Neutrophil (primary cell): Measurements from ENCODE around the gene MUC3A.
"Not testable (repeated sequence)": the region's sequence is repeated elsewhere in the genome, so short reads cannot be mapped to it uniquely, and the experiment has no call there.

Source experiments
- H3K27ac ChIP-seq: fragments of 200-600 bp; sonication (generic); 2 replicates; pipeline ENCODE4 v1.5.1; 2016; ENCODE audit warnings: mild to moderate bottlenecking, moderate library complexity
- H3K27me3 ChIP-seq: fragments of 200-600 bp; sonication (generic); 2 replicates; pipeline ENCODE4 v1.6.0; 2016; ENCODE audit warnings: mild to moderate bottlenecking
- H3K36me3 ChIP-seq: fragments of 200-600 bp; sonication (generic); 2 replicates; pipeline ENCODE4 v1.5.1; 2017
- H3K4me1 ChIP-seq, 2 experiments: fragments of 200-600 bp in 1 of 2; sonication (generic) in 1 of 2; 1 replicate in 1 of 2; 2 replicates in 1 of 2; pipeline versions ENCODE4 v1.5.1 to v1.6.1; 2013 to 2016; ENCODE audit warnings: low read depth in 1 of 2, low read length in 1 of 2, mild to moderate bottlenecking in 1 of 2, moderate library complexity in 1 of 2; ENCODE audit not compliant: control insufficient read depth in 1 of 2, insufficient read depth in 1 of 2
- H3K4me3 ChIP-seq, 2 experiments: fragments of 200-600 bp in 1 of 2; sonication (generic) in 1 of 2; 1 replicate in 1 of 2; 2 replicates in 1 of 2; pipeline ENCODE4 v1.5.1; 2013 to 2016; ENCODE audit warnings: low read depth in 1 of 2, low read length in 1 of 2, mild to moderate bottlenecking in 1 of 2, moderate library complexity in 1 of 2
- H3K9me3 ChIP-seq: fragments of 200-600 bp; sonication (generic); 2 replicates; pipeline ENCODE4 v1.5.1; 2016
- CTCF ChIP-seq: fragments of 200-600 bp; sonication (generic); IDR thresholded peaks from 2 replicates; pipeline ENCODE4 v1.5.1; 2016; ENCODE audit warnings: antibody characterized with exemption

MUC3A gene

DNA sequence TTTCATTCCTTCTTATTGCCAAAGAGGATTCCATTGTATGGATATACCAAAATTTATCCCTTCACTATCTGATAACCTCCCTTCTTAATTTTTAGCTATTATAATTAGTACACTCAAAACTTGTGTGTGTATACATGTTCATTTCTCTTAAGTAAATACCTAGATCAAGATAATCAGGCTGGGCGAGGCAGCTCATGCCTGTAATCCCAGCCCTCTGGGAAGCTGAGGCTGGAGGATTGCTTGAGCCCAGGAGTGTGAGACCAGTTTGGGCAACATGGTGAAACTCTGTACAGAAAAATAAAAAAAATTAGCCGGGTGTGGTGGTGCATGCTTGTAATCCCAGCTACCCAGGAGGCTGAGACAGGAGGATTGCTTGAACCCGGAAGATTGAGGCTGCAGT lies 37.9 kb upstream of the MUC3A start:
- Histone ChIP-seq H3K27ac (no peak overlapping the region), H3K9me3 (no peaks in the 10 kb centered on the region), H3K4me3 (no peak overlapping the region), H3K4me1 (peaks cover 6 to 13% of the 10 kb centered on the region in 2 experiments), H3K36me3 (no peaks in the 10 kb centered on the region), H3K27me3 (peaks cover 16% of the 10 kb centered on the region)
- no peak for TF ChIP-seq CTCF

DNA sequence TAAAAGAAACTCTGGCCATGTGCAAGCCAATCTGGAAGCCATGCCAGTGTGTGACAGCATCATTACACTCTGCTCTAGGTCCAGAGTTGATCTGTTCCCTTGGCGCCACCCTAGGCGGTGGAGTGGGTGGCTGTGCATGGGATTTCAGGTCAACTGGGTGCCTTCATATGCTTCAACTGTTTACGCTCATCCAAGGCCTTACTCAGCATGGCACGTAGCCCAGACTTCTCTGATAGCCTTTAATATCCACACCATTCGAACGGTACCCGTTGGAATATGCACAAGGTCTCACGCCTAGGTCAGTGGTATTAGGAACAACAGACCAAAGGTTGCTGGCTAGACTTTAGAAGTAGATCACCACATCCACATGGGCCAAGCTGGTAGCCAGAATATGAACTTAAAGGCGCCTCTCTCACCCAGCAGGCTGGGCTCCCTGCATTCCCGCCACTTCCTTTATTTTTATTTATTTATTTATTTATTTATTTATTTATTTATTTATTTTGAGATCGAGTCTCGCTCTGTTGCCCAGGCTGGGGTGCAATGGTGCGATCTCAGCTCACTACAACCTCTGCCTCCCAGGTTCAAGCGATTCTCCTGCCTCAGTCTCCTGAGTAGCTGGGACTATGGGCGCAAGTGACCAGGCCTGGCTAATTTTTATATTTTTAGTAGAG lies 35.0 kb upstream of the MUC3A start:
- Histone ChIP-seq H3K9me3 (no peaks in the 10 kb centered on the region), H3K36me3 (no peaks in the 10 kb centered on the region), H3K27me3 (peaks cover 19% of the 10 kb centered on the region), H3K27ac (no peak overlapping the region), H3K4me1 (peaks cover 6 to 13% of the 10 kb centered on the region in 2 experiments), H3K4me3 (no peak overlapping the region)
- TF ChIP-seq CTCF = no peak

DNA sequence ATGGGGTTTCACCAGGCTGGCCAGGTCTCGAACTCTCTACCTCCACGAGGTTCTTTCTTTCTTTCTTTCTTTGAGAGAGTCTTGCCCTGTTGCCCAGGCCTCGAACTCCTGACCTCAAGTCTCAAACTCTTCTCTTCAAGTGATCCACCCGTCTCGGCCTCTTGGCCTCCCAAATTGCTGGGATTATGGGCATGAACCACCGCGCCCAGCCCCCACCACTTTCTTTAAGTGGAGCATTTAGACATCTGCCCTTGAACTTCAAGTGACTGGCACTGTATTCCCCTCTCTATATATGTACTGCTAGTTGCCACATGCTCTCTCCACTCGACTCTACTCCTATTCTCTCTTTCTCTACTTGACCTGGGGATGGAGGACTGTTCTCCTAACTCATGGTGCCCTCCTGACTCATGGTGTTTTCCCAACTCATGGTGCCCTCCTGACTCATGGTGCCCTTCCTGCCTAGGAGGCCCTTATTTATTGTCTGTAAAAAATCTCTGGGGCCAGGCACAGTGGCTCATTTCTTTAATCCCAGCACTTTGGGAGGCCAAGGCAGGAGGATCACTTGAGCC lies 34.4 kb upstream of the MUC3A start:
- TF ChIP-seq CTCF = no peak
- Histone ChIP-seq H3K9me3 (no peaks in the 10 kb centered on the region), H3K4me1 (peaks cover 5 to 12% of the 10 kb centered on the region in 2 experiments), H3K36me3 (no peaks in the 10 kb centered on the region), H3K27ac (no peak overlapping the region), H3K4me3 (no peak overlapping the region), H3K27me3 (peaks cover 19% of the 10 kb centered on the region)

- H3K36me3 ChIP-seq, H3K27ac ChIP-seq, H3K4me3 ChIP-seq, H3K4me1 ChIP-seq, H3K9me3 ChIP-seq: not testable (repeated sequence)
- H3K27me3 ChIP-seq = peaks cover 53% of the 10 kb centered on the region
Observed at GRCh38 chr7:100919335-100919734, 30.0 kb upstream of the MUC3A start.

DNA sequence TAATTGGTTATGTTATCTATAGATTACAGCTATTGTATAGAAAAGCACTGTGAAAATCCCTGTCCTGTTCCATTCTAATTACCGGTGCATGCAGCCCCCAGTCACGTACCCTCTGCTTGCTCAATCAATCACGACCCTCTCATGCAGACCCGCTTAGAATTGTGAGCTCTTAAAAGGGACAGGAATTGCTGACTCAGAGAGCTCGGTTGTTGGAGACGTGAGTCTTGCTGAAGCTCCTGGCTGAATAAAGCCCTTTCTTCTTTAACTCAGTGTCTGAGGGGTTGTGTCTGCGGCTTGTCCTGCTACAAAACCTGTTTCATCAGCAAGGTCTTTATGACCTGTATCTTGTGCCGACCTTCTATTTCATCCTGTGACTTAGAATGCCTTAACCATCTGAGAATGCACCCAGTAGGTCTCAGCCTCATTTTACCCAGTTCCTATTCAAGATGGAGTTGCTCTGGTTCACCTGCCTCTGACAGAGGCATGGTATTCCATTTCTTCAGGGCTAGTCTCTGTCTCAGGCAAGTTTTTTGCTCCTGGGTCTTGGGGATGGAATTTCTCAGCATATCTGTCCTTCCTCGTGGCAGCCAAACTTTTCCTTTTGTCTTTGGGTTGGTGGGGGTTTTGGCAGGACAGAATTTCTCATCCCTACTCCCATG lies 29.4 kb upstream of the MUC3A start:
- not testable (repeated sequence) for H3K4me1 ChIP-seq, H3K27ac ChIP-seq, H3K4me3 ChIP-seq, H3K9me3 ChIP-seq, H3K36me3 ChIP-seq
- peaks cover 53% of the 10 kb centered on the region for H3K27me3 ChIP-seq

- no peaks in the 10 kb centered on the region for H3K36me3 ChIP-seq
- H3K27ac ChIP-seq = no peak overlapping the region
- H3K4me3 ChIP-seq = no peak overlapping the region
- no peaks in the 10 kb centered on the region for H3K4me1 ChIP-seq
- H3K9me3 ChIP-seq = no peaks in the 10 kb centered on the region
- peaks cover 53% of the 10 kb centered on the region for H3K27me3 ChIP-seq
- no peak for TF ChIP-seq CTCF
Observed at GRCh38 chr7:100921039-100921438, 28.3 kb upstream of the MUC3A start.

GRCh38 chr7:100923616-100924015 lies 25.7 kb upstream of the MUC3A start:
- H3K27me3 ChIP-seq = peaks cover 40% of the 10 kb centered on the region
- H3K4me3 ChIP-seq, H3K27ac ChIP-seq, H3K36me3 ChIP-seq, H3K4me1 ChIP-seq, H3K9me3 ChIP-seq: not testable (repeated sequence)
